COLO668 (cell line): Measurements from ENCODE around the gene RARS2.

Experiments
- DNase-seq: peaks from one replicate; lab custom pipeline; 2025; ENCODE audit not compliant: unreplicated experiment; lab: John Stamatoyannopoulos, UW

The RARS2 gene

DNA sequence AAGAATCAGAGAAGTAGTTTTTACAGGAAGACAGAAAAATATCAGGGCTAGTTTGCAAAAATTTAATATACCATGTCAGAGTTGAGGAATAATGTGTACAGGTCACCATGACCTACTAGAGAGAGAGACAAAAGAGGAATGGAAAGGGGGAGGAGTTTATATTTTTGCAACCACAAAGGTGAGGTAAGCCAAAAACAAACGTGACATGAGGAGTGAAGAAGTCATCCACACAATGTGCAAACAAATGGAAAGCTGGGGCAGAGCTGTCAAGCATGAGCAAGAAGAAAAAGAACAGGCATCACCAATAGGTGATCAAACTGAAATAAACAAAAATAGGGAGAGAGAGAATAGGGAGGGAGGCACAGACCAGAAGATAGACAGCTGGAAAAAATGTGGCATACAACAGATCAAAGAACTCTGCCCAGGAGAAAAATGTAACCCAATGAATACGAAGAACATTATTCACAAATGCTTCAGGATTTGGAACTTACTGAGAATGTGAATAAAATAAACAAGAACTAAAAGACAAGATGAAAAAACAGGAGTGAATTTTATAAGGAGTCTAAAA lies 15.5 kb downstream of the RARS2 start:
- peak; percentile 29 for DNase-seq

DNA sequence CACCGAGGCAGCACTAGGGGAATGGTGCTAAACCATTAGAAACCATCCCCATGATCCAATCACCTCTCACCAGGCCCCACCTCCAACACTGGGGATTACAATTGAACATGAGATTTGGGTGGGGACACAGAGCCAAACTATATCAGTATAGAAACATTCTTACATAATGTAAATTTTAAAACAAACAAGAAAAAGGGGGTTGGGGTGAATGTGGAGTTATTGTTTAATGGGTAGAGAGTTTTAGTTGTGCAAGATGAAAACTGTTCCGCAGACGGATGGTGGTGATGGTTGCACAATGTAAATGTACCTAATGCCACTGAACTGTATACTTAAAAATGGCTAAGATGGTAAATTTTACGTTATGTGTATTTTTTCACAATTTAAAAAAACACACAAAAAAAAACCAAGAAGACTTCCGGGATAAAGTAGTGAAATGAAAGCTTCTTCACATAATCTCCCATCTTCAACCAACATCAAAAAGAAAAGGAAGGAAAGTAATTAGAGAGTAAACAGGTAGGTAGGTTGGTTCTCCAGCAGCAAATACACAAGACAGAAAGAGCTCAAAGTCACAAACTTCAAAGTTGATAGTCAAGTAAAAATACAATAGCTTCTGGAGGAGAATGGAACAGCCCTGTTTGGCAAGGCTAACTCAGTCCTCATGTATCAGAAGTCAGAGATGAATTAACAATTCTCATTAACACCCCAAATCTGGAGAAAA lies 16.3 kb downstream of the RARS2 start:
- no peak for DNase-seq

DNA sequence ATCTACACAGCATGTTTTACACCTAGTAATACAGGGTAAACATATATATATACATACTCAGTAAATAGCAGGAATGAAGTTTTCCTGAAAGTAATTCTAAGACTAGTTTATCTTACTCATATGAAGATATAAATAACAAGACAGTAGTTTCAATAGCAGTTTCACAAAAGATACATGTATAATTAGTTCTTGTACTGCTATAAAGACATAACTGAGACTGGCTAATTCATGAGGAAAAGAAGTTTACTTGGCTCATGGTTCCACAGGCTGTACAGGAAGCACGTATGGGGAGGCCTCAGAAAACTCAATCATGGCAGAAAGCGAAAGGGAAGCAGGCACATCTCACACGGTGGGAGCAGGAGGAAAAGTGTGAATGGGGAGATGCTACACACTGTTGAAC lies 16.9 kb downstream of the RARS2 start:
- DNase-seq, result no peak

DNA sequence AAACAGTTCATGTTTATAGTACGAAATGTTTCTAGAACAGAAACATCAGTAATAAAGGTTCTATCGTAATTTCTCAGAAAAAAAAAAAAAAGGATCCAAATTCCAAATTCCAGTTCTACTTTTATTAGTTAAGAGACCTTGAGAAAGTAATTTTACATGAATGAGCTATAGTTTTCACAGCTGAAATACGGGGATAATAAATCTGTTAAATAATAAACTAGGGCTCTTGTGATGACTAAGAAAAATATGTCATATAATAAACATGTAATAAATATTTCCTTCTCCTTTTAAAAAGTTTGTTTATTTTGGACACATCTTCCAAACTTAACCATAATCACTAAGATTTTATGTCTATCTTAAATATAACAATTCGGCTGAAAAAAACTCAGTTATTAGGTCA lies 17.8 kb downstream of the RARS2 start:
- DNase-seq, result no peak

DNA sequence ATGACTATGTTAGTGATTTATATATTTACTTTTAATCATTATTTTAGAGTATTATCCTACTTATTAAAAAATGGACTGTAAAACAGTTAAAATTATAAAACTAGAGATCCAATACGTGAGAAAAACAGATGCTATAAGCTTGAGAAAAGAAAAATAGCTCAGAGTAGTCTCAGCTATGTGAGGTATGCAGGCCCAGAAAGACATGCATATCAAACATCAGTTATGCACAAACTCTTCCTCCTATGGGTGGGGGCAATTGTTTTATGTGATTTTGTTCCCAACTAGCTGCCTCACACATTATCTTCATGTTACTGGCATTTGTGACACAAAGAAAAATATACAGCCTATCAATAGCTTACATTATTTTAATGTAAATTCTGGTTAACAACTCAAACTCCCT lies 28.8 kb downstream of the RARS2 start:
- no peak for DNase-seq

DNA sequence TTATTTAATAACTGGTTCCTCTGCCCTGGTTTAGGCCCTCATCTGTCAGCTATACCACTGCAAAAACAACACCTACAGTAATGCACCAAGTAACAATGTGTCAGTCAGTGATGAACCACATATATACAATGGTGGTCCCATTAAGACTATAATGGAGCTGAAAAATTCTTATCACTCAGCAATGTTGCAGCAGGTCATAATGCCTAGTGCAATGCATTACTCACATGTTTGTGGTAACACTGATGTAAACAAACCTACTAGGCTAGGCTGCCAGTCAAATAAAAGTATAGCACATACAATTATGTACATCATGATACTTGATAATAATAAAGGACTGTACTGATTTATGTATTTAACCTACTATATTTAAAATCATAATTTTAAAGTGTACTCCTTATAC lies 31.3 kb downstream of the RARS2 start:
- DNase-seq, result no peak

DNA sequence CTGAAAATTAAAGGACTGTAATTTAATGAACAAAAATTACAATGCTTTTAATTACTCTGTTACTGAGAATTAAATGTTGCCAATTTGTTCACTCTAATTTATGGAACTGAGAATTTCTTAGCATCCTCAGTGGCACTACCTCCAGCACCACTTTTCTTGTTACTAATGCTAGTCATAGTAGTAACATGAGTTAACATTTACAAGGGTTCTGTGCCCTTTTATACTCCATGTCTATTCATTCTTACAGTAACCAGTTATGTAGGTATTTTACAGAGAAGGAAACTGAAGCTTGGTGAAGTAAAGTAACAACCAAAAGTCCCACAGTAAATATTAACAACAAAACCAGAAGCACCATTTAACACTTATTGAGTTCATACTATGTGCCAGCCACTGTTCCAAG lies 34.3 kb downstream of the RARS2 start:
- DNase-seq, result no peak

DNA sequence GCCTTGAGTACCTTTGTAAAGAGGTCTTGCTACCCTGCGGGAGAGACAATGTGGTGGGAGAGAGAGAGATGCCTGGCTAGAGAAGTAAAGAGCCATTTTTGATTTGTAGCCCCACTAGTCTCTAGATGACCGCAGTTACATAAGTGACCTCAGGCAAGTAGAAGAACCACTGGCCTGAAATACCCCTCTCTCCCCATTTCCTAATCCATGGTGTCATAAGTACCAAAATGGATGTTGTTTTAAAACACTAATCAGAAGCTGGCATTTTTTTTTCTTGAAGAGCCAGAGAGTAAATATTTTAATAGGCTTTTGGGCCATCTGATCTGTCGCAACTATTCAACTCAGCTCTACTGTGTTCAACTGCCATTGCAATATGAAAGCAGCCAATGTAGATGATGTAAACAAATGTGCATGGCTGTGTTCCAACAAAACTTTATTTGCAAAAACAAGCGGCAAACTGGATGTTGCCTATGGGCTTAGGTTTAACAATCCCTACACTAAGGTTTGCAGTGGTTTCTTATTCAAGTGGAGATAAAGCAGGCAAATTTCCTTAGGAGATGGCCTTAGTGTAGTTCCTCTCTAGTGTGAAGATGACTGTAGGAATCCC lies 36.5 kb downstream of the RARS2 start:
- no peak for DNase-seq

DNA sequence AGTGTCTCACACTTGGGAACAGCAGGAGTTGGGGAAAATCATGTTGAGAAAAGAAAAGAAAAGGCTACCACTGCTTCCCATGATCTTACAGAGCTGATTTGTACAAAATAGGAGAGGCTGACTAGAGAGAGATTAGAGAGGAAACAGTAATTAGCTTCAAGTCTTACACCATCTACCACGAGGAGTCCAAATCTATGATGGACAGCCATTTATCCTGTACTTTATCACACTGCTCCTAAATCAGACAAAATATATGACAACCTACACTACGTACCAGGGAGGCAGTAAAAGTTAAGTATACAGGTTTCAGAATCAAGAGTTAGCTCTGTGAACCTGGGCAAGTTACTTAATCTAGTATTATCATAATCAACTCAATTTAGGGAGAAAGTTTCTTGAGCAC lies 38.0 kb downstream of the RARS2 start:
- DNase-seq, result no peak

DNA sequence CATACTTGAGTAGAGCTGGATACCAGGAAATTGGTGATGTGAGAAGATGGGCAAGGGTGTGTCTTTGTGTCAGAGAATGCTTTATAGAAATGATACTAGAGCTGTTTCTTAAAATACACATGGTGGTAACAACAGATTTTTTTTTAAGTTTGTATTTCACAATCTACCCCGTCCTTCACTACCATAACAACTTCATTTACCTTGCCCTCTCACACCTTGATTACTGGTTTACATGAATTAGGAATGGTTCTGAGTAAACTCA lies 45.4 kb downstream of the RARS2 start:
- DNase-seq, result no peak

DNA sequence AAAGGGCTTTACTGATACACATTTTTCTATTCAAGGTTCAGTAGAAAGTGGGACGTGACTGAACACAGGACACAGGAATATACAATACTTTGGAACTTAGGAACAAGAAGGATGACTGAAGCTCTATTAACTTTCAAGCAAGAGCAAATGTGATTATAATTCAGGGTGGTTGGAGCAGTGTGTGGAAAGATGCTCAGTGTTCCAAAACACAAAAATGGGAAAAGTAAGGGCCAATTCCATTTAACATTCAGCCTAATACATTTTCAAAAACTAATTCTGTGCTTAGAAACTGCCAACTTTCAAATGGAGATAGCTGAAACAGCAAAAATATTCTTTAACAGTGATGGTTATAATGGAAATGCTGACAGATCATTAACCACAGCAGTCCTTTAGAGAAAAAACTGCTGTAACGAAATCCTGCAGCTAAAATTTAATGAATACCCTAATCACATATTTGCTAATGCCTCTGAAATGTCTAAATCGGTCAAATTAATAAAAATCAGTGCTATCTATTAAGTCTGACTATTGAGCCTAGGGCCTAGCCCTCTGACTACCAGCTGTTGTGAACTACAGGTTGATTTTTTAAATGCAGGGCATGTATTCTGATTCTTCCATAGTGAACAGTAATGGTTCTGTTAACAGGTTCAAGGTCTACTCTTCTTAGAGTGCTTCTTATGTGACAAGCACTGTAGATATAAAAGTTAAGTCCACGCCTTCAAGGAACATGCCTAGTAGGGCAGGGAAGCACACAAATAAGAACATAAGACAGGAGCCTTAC lies 45.9 kb downstream of the RARS2 start:
- DNase-seq, result no peak

DNA sequence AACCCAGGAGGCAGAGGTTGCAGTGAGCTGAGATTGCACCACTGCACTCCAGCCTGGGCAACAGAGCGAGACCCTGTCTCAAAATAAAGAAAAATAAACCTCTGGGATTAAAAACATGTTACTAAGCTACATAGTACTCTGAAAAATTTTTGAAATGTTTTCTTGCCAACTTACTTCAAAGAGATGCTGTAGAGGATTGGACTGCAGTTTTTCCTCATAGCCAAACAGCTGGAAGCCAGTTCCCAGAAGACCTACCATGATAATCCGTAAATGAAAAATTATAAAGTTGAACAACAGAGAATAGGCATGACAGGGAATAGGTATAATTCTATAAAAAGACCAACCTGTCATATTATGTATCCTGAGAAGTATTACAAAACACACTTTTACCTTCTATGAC lies 48.0 kb downstream of the RARS2 start:
- DNase-seq, result no peak

DNA sequence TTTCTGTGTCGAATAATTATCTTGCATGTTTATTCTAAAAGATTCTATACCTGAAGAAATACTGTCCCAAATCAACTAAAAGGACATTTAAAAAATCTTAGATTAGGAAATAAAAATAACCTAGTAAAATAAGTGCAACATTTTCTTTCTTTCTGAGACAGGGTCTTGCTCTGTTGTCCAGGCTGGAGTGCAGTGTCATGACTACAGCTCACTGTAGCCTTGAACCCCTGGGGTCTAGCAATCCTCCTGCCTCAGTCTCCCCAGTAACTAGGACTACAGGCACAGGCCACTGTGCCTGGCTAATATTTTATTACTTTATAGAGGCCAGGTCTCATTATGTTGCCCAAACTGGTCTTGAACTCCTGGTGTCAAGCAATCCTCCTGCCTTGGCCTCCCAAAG lies 48.7 kb downstream of the RARS2 start:
- no peak for DNase-seq

DNA sequence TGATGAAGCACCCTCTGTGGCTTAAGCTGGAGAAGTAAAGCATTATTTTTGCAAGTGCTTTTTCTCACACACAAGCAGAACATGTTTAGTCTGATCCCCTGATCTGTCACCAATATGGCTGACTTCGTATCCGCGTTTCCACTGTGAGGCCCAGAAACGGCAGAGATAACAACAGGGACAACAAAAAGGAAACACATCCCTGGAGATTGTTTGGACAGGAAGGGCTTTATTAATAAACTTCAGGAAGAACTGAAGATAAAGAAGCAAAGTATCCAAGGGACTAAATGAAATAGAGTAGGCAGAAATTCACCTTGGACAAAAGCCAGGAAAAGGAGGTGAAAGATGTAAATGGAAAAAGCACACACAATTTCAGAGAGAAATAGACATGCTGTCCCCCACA lies 49.2 kb downstream of the RARS2 start:
- no peak for DNase-seq

DNA sequence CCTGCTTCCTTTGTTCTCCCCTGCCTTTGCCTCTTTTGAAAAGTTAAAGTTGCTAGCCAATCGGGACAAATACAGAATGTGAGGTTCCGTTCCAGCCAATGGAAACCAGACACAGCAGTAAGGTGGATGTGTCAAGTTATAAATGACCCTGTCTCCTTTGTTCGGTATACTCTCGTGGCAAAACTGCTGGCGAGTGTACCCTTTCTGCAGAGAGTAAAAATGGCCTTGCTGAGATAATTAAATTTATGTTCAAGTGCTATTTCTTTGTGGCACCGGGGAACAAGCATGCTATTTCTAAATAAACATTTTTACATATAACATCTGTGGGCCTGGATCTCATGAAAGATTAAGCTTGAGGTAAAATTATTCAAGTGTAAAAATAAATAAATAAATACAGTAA lies 50.2 kb downstream of the RARS2 start:
- DNase-seq, result no peak

DNA sequence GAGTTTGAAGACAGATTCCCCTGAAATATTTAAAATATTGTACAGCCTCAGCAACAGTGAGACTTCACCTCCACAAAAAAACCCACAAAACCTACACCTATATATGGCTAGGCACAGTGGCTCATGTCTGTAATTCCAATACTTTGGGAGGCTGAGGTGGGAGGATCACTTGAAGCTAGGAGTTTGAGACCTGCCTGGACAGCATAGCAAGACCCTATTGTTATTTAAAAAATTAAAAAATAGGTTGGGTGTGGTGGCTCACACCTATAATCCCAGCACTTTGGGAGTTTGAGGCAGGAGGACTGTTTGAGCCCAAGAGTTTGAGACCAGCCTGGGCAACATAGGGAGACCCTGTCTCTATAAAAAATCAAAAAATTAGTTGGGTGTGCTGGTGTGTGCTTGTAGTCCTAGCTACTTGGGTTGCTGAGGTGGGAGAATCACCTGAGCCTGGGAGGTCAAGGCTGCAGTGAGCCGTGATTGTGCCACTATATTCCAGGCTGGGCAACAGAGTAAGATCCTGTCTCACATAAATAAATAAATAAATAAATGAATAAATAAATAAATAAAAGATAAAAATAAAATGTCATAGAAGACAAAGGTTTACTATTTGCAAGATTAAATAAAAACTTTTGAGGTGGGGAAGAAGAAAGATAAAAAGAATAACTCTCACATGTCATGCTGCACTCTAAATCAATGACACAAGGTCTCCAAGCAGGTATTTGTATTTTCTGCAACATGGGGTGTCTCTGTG lies 51.1 kb downstream of the RARS2 start:
- DNase-seq, result no peak

DNA sequence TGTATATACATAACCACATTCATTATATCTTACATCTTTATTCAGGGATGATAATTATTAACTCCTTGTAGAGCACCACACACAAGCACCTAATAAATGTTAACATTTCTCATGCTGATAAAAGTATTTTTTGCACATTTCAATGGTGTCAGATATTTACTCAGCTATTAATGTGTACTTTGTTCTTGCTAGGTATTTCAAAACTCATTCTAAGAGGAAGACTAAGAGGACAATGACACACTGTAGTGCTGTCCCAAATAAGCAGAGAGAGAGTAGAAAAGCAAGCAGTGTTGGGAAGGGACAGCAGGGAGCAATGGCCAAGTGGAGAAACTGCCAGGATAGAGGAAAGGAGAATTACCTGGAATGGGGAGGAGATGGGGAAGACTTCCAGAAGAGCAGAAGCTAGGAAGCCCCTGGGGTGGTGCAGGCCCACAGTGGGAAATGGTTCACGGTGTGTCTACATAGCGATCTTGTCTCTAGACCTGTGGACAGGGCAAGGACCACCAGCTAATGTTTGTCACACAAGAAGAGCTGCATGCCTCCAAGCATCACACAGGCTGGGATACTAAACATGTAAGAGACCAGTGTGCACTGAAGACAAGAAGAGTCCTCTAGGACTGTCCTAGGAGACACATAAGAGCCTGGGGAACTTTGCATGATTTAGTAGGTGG lies 55.3 kb downstream of the RARS2 start:
- DNase-seq, result no peak

DNA sequence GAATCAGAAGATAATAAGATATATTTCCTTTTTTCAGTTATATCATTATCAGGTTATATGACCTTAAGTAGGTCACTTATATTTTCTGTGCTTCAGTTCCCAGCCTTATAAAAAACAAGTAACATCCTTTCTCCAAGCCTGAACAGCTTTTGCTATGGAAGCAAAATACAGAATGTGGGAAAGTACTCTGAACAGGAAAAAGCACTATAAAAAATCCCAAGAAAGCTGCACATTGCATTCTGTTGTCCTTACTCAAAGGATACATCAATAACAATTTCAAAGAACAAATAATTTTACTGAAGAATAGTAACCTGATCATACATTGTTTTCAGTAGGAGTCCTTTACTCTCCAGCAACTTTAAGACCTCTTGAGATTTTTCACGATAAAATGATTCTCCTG lies 60.6 kb downstream of the RARS2 start:
- no peak for DNase-seq

DNA sequence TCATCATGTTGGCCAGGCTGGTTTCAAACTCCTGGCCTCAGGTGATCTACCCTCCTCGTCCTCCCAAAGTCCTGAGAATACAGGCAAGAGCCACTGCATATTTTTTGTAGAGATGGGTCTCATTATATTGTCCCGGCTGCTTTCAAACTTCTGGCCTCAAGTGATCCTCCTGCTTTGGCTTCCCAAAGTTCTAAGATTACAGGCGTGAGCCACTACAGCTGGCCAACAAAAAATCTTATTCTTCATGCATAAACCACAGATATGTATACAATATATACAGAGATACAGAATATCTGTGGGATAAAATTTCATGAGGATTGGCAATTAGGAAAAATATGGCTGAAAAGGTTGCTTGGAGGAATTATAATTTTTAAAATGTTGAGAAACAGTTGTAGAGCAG lies 67.1 kb downstream of the RARS2 start:
- DNase-seq, result no peak

DNA sequence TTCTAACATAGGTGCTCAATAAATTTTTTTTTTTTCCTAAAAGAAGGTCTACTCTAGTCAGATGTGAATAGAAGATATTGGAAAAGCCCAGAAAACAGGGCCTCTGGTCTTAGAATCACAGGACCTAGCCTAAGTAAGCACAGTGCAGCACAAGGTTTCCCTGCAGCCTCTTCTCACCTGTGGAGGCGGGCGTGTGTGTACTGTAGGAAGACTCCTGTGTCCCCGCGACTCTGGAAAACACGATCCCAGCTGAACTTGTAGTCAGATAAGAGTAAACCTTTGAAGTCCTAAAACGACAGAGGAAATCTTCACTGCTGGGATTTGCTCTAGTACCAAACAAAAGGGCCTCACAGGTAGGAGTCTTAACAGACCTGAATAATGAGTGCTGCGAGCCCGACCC lies 71.3 kb downstream of the RARS2 start:
- no peak for DNase-seq

DNA sequence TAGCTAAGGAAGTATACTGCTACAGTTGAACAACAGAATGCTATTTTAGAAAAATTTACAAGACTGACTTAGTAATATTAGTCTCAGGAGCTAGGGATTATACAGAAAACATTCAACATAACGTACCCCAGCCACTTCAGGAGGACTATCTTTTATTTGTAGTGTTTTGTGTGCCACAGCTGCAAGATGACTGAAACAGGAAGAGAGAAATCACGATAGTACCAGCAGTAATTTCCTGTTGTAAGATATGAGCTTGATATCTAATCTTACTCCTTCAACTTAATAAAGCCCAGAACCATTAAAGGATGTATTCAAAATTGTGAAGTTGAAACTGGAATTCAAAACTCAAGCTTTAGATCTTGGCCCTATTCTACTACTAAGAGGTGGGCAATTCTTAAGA lies 75.0 kb downstream of the RARS2 start:
- no peak for DNase-seq
